SHP77 (cell line): ENCODE results near the gene TRPM8.
A peak's percentile ranks its signal among the peaks of the same experiment; 100 is the strongest.

Experiments
- DNase-seq, 2 experiments: peaks; one replicate each; lab custom pipeline; 2025; lab: John Stamatoyannopoulos, UW

The TRPM8 gene

DNA sequence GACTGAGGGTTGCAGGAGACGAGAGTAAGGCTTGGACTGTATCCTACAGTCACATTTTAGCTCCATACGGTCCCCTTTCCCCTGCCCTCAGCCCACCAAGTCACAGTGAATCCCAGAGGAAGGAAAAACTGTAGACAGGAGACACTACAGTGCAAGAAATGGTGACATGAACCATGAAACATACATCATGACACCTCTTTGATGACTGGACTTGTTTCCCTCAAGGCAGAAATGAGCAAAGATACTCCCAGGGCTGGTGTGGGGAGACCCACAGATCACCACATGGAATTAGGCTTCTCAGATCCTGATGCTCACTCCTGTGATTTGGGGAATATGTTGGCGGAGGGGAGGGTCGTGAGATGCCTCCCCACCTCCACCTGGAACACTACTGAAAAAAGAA lies 85.1 kb downstream of the TRPM8 start:
- no peak for DNase-seq

GRCh38 chr2:234003972-234004617 lies 86.9 kb downstream of the TRPM8 start:
- no peak for DNase-seq

DNA sequence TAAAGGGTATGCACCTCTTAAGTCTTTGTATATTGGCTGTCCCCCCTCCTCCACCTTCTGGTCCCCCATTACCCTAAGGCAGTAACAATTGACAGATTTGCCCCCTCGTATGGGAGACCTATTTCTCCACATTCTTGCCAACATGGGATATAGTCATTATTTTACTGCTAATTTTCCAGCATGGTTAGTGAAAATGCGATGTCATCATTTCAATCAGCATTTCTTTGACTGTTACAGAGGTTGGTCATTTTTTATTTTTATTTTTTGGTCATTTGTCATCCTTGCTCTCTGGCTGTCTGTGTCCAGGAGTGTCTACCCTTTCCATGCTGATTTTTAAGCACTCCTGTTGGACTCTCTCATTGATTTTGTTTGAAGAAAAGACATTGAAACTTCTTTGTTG lies 88.0 kb downstream of the TRPM8 start:
- DNase-seq, result no peak

- no peak for DNase-seq
These were observed 89.3 kb downstream of the TRPM8 start for GRCh38 chr2:234006501-234006900.

- no peak for DNase-seq
These were observed 97.3 kb downstream of the TRPM8 start for GRCh38 chr2:234014427-234014826.

GRCh38 chr2:234015861-234016260 lies 98.7 kb downstream of the TRPM8 start:
- DNase-seq, result no peak

DNA sequence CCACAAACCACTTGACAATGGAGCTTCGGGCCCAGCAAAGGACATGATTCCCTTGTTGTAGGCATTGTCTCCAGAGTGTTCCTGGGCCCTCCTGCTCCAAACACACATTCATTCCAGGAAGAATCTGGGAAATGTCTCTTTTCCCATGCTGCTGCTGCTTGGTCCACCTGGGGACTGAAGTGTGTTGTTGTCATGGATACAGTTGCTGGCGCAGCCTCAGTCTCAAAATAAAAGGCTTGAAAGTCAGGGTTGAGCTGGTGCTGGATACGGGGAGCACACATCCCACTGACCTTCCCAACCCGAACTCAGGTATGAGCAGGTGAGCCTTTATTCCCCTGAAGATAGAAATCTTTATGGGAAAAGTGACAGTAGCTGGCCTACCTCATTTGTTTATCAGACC lies 102.7 kb downstream of the TRPM8 start:
- DNase-seq, result peak; percentile 6 to 17

DNA sequence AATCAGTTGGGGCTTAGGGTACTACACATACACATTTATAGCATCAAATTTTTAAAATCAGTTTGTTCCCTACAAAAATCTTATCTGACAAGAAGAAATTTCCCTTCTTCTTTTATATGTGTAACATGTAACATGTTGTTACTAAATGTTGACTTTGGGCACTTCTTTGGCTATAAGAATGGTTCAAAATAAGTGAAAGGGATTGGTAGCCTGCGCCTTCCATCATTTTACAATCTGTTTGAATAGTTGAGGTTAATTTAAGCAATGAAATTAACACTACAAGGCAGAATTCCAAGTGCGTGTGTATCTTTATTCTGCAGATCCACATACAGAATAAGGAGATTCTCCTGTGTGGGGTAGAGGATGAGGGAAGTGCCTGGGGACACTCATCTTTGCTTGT lies 103.2 kb downstream of the TRPM8 start:
- DNase-seq, result no peak

DNA sequence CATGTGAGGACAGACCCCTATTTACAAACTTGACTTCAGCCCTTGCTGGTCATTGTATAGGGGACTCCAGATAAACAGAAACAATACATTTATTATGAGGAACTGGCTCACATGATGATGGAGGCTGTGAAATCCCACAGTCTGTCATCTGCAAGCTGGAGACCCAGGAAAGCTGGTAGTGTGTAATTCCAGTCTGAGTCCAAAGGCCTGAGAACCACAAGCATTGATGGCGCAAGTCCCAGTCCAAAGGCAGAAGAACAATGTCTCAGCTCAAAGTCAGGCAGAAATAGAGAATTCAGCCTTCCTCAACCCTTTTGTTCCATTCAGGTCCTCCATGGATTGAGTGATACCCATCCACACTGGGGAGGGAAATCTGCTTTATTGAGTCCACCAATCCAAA lies 105.3 kb downstream of the TRPM8 start:
- no peak for DNase-seq

DNA sequence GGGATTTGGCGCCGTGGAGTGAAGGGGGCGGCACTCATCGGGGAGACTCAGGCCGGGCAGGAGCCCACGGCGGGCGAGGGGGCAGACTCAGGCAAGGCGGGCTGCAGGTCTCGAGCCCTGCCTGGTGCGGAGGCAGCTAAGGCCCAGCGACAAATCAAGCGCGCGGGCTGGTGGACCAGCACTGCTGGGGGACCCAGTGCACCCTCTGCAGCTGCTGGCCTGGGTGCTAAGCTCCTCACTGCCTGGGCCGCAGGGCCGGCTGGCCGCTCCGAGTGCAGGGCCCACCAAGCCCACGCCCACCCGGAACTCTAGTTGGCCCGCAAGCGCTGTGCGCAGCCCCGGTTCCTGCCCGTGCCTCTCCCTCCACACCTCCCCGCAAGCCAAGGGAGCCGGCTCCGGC lies 107.1 kb downstream of the TRPM8 start:
- no peak for DNase-seq

GRCh38 chr2:234025466-234025865 lies 108.3 kb downstream of the TRPM8 start:
- DNase-seq, result no peak

- DNase-seq, result no peak
These were observed 108.8 kb downstream of the TRPM8 start for GRCh38 chr2:234025891-234026401.

GRCh38 chr2:234026693-234027254 lies 109.6 kb downstream of the TRPM8 start:
- no peak for DNase-seq

DNA sequence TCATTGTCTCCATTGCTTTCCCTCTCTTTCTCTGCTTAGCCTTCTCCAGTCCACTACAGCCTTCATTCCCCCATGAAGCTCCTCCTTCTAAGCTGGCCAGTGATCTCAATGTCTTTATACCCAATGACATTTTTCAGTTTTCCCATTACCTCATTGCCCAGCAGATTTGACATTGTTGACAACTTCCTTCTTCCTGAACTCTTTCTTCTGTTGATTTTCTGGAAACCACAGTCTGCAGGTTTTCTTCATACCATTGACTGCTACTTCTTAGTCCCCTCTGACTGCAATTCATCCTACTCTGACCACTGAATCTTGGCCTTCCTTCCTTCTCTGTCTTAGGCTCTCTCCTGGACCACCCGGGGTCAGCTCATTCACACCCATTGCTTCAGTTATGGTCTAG lies 110.5 kb downstream of the TRPM8 start:
- no peak for DNase-seq

- no peak for DNase-seq
These were observed 112.1 kb downstream of the TRPM8 start for GRCh38 chr2:234029150-234029733.

GRCh38 chr2:234031207-234031606 lies 114.0 kb downstream of the TRPM8 start:
- DNase-seq, result no peak

GRCh38 chr2:234032279-234032856 lies 115.2 kb downstream of the TRPM8 start:
- no peak for DNase-seq

GRCh38 chr2:234033174-234033573 lies 116.0 kb downstream of the TRPM8 start:
- DNase-seq, result no peak

DNA sequence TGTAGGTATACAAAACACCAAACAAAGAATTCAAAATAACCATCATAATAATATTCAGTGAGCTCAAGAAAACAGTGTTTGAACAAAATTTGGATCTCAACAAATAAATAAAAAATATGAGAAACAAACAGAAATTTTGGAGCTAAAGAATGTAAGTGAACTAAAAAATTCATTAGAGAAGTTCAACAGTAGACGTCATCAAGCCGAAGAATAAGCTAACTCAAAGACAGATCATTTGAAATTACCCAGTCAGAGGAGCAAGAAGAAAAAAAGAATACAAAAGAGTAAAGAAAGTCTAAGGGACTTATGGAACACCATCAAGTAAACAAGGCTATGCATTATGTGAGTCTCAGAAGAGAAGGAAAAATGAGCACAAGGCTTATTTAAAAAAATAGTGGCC lies 116.7 kb downstream of the TRPM8 start:
- no peak for DNase-seq

DNA sequence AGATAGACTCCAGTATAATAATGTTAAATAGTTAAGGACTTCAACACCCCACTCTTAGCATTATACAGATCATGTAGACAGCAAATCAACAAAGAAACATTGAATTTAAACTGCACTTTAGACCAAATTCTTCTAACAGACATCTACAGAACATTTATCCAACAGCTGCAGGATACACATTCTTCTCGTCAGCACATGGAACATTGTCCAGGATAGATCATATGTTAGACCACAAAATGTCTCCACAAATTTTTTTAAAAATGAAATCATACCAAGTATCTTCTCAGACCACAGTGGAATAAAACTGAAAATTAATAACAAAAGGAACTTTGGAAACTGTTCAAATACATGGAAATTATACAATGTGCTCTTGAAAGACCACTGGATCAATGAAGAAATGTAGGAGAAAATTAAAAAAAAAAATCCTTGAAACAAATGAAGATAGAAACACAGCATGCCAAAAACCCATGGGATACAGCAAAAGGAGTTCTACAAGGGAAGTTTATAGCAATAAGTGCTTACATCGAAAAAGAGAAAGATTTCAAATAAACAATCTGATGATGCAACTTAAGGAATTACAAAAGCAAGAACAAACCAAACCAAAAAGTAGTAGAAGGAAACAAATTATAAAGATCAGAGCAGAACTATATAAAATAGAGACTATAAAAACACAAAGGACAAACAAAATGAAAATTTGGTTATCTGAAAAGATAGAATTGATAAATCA lies 121.1 kb downstream of the TRPM8 start:
- DNase-seq, result no peak

- DNase-seq, result no peak
These were observed 127.0 kb downstream of the TRPM8 start for GRCh38 chr2:234044157-234044556.

DNA sequence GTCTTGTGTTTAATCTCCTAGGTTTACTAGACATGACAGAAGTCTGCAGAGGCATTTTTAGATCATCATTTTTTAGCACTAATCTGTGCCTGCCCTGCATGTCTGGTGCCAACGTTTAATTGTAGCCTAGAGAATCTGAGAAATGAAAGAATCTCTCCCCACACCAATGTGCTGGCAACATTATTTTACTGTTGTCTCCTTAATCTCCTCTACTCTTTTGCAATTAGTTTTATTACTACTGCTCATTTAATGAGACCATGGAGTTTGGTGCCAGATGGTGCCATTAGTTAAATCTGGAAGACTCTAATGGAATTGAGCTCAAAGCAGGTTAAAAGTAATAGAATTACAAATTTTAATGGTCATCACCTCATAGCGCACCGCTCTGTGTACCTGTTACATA lies 129.3 kb downstream of the TRPM8 start:
- DNase-seq, result no peak

- DNase-seq, result no peak
These were observed 130.2 kb downstream of the TRPM8 start for GRCh38 chr2:234047361-234047760.
